ENCODE results near the gene LHX3. TPM values are rescaled to one million over a fixed set of nuclear protein-coding genes. Genes with fewer than 3 reads are reported as not detected.

The LHX3 gene
- total and polyA plus RNA-seq, 10 donors, result not detected

DNA sequence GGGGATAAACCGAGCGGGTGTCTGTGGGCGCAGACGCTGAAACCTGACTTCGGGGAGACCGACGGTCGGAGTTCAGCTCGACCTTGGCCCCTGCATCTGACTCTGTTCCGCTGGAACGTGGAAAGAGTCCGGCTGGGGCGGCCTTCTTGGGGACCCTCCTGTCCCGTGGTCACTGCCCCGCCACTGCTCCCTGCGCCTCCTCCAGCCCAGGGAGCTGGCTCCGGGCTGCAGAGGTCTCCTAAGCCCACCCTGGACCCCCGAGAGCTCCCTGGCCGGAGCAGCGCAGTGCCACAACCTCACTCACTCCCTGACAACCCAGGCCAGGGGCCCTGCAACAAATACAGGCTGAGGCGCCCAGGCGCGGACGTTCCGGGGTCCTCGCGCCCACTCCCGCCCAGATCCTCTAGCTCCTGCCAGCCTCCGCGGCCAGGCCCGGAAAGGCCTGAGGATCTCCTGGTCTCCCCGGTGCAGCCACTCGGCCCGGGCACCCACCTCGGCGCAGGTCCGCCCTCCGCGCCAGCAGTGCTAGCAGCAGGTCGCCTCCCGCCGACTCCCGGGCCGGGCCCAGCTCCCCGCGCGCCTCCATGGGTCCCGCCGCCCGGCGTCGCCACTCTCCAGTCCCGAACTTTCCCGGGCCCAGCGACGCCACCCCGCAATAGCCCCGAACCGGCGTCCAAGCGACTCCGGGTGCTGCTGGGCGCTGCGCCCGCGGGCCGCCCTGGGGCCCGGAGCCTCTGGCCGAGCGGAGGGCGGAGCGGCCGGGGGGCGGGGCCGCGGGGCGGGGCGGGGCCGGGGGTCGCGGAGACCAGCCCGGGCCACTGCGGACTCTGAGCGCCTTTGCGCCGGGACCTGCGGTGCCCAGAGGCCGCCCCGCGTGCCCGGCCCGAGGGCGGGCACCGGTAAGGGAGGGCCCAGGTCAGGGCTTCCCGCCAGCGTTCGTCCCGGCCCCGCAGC, 2.2 kb downstream of the LHX3 start:
- no peak for DNase-seq
- no peak for TF ChIP-seq POLR2A (IDR thresholded peaks at IDR 0.05)
- TF ChIP-seq, protein P1, sequence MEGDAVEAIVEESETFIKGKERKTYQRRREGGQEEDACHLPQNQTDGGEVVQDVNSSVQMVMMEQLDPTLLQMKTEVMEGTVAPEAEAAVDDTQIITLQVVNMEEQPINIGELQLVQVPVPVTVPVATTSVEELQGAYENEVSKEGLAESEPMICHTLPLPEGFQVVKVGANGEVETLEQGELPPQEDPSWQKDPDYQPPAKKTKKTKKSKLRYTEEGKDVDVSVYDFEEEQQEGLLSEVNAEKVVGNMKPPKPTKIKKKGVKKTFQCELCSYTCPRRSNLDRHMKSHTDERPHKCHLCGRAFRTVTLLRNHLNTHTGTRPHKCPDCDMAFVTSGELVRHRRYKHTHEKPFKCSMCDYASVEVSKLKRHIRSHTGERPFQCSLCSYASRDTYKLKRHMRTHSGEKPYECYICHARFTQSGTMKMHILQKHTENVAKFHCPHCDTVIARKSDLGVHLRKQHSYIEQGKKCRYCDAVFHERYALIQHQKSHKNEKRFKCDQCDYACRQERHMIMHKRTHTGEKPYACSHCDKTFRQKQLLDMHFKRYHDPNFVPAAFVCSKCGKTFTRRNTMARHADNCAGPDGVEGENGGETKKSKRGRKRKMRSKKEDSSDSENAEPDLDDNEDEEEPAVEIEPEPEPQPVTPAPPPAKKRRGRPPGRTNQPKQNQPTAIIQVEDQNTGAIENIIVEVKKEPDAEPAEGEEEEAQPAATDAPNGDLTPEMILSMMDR (IDR thresholded peaks at IDR 0.05 in 8 of 11, conservative IDR thresholded peaks at IDR 0.05 in 3 of 11), result no peak
- TF ChIP-seq POLR2AphosphoS5 (IDR thresholded peaks at IDR 0.05), result no peak
- peaks cover 0 to 54% (median 30%) of the 10 kb centered on the region in 6 donors for H3K4me1 ChIP-seq
- no peaks in the 10 kb centered on the region for H3K9me3 ChIP-seq
- no peak overlapping the region for H3K4me3 ChIP-seq
- intact Hi-C loops (cut with DNase I; ENCODE audit: low total_unique reads), result no loop called here
- WGBS, 5 donors, result 6 to 20% (median 15%) methylated on average over 45 to 99 of the region's 99 CpGs
- H3K36me3 ChIP-seq, result peaks cover 0 to 20% (median 3%) of the 10 kb centered on the region in 6 donors
- H3K27me3 ChIP-seq (replicated peaks in 1 of 7), result peaks cover 13 to 81% (median 78%) of the 10 kb centered on the region in 7 donors
- no peak overlapping the region for H3K27ac ChIP-seq

DNA sequence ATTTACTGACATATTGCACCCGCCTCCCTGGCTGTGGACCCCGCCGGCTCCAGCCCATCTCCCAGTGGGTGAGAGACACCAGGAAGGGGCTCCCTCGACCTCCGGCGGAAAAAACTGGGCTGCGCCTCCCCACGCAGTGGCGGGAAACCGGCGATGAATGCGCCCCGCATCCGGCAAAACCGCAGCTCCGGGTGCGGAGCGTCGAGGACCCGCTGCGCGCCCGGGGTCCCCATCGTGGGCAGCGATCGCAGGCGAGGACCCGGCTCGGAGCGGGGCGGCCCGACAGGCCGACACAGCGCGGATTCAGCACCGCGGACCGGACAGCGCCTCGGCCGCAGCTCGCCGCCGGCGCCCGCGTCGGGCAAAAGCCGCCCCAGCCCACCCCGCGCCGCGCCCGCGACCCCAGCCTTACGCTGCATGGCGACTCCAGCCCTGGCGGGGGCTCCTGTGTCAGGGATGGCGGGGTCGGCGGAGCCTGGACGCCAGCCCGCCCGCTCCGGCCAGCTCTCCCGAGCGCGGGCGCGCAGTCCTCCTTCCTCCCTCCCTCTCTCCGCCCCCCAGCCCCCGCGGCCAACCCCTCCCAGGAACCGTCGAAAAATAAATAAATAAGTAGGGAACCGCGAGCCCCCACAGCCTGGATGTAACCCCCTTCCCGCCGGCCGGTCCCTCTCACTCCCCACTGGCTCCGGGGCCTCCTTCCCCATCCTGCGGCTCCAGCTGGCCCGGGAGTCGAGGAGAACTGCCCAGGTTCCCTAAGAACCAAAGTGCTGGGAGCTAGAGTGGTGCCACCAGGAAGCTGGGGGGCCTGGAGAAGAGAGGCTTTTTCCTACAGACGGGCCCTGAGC, 3.1 kb downstream of the LHX3 start:
- peaks cover 13 to 90% (median 87%) of the 10 kb centered on the region in 7 donors for H3K27me3 ChIP-seq (replicated peaks in 1 of 7)
- no peak overlapping the region for H3K27ac ChIP-seq
- TF ChIP-seq POLR2AphosphoS5 (IDR thresholded peaks at IDR 0.05) (no peak), POLR2A (IDR thresholded peaks at IDR 0.05) (no peak)
- TF ChIP-seq, protein P1 (IDR thresholded peaks at IDR 0.05 in 8 of 11, conservative IDR thresholded peaks at IDR 0.05 in 3 of 11), result no peak
- no peak for DNase-seq
- WGBS, 5 donors, result 9 to 12% (median 11%) methylated on average over 10 to 85 of the region's 85 CpGs
- H3K9me3 ChIP-seq, result no peaks in the 10 kb centered on the region
- intact Hi-C loops (cut with DNase I; ENCODE audit: low total_unique reads), result no loop called here
- H3K36me3 ChIP-seq, result peaks cover 0 to 13% (median 3%) of the 10 kb centered on the region in 6 donors
- H3K4me1 ChIP-seq, result peaks cover 0 to 63% (median 31%) of the 10 kb centered on the region in 6 donors
- no peak overlapping the region for H3K4me3 ChIP-seq

DNA sequence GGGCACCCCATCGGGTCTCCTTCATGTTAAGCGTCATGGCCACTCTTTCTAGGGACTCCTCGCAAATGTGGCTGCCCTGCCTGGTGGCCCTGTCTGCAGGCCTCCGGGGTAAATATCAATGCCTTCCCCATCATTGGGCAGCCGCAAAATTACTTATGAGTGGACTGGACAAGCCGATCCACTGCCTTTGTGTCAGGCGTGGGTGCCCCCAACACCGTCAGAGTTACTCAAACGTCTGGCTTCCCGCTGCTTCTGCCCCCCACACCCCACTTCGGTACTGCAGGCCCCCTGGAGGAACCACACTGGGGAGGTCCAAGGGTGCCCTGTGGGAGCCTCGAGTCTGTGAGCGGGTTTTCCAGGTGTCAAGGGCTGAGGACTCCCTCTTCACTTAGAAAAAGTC, 3.8 kb downstream of the LHX3 start:
- no peak for DNase-seq
- Histone ChIP-seq H3K27me3 (replicated peaks in 1 of 7) (peaks cover 13 to 97% (median 93%) of the 10 kb centered on the region in 7 donors), H3K36me3 (peaks cover 0 to 9% (median 3%) of the 10 kb centered on the region in 6 donors), H3K27ac (no peak overlapping the region), H3K4me3 (no peak overlapping the region), H3K4me1 (peaks cover 0 to 67% (median 31%) of the 10 kb centered on the region in 6 donors), H3K9me3 (no peaks in the 10 kb centered on the region)
- 40 to 60% (median 51%) methylated on average over 6 to 13 of the region's 13 CpGs for WGBS, 5 donors
- TF ChIP-seq, protein P1 (IDR thresholded peaks at IDR 0.05 in 8 of 11, conservative IDR thresholded peaks at IDR 0.05 in 3 of 11), result no peak
- TF ChIP-seq POLR2AphosphoS5 (IDR thresholded peaks at IDR 0.05) (no peak), POLR2A (IDR thresholded peaks at IDR 0.05) (no peak)
- intact Hi-C loops (cut with DNase I; ENCODE audit: low total_unique reads), result no loop called here
